Fibroblast of the conjunctiva (primary cell): ENCODE results near the gene NCAM1.
"Not testable (repeated sequence)": the region's sequence is repeated elsewhere in the genome, so short reads cannot be mapped to it uniquely, and the experiment has no call there.

Source experiments
- DNase-seq: peaks from one replicate; pipeline ENCODE4 v3.0.0-alpha.2; 2010; ENCODE audit warnings: low read depth

Gene NCAM1

GRCh38 chr11:112961146-112961668, at the start of gene NCAM1:
Gene NCAM1 (plus strand): TSS chr11:112961420.
- DNase-seq, result peak; percentile 22

GRCh38 chr11:112922606-112923005, 38.6 kb upstream of the NCAM1 start:
- no peak for DNase-seq

- not testable (repeated sequence) for DNase-seq
These were observed 36.4 kb upstream of the NCAM1 start for GRCh38 chr11:112924836-112925235.

- no peak for DNase-seq
These were observed 35.5 kb upstream of the NCAM1 start for GRCh38 chr11:112925516-112926310.

GRCh38 chr11:112928136-112928535, 33.1 kb upstream of the NCAM1 start:
- no peak for DNase-seq

- DNase-seq, result no peak
These were observed 31.8 kb upstream of the NCAM1 start for GRCh38 chr11:112929432-112929831.

GRCh38 chr11:112931703-112932102, 29.5 kb upstream of the NCAM1 start:
- no peak for DNase-seq

GRCh38 chr11:112932593-112932992, 28.6 kb upstream of the NCAM1 start:
- no peak for DNase-seq

- DNase-seq, result no peak
These were observed 27.2 kb upstream of the NCAM1 start for GRCh38 chr11:112933970-112934369.

- DNase-seq, result no peak
These were observed 20.1 kb upstream of the NCAM1 start for GRCh38 chr11:112941104-112941503.

GRCh38 chr11:112942966-112943643, 18.1 kb upstream of the NCAM1 start:
- no peak for DNase-seq

GRCh38 chr11:112946866-112947265, 14.4 kb upstream of the NCAM1 start:
- no peak for DNase-seq

- DNase-seq, result no peak
These were observed 11.2 kb upstream of the NCAM1 start for GRCh38 chr11:112949781-112950575.

GRCh38 chr11:112958670-112959069, 2.5 kb upstream of the NCAM1 start:
- DNase-seq, result no peak

- DNase-seq, result no peak
These were observed 745 bp downstream of the NCAM1 start for GRCh38 chr11:112961751-112962578.

- no peak for DNase-seq
These were observed 1.6 kb downstream of the NCAM1 start for GRCh38 chr11:112962579-112963367.

GRCh38 chr11:112963368-112963955, 2.2 kb downstream of the NCAM1 start:
- no peak for DNase-seq

- no peak for DNase-seq
These were observed 4.4 kb downstream of the NCAM1 start for GRCh38 chr11:112965656-112966055.

- no peak for DNase-seq
These were observed 5.3 kb downstream of the NCAM1 start for GRCh38 chr11:112966561-112966960.

GRCh38 chr11:112967082-112967481, 5.9 kb downstream of the NCAM1 start:
- DNase-seq, result no peak
